HG03565 (cell line): ENCODE measurements around the gene NT5C1B.

ENCODE experiments used
- ATAC-seq: cut with Tn5 transposase; IDR thresholded peaks from one replicate; pipeline ENCODE4 v1.9.1; 2021; ENCODE audit warnings: mild to moderate bottlenecking, moderate library complexity; ENCODE audit not compliant: unreplicated experiment

The NT5C1B gene

DNA sequence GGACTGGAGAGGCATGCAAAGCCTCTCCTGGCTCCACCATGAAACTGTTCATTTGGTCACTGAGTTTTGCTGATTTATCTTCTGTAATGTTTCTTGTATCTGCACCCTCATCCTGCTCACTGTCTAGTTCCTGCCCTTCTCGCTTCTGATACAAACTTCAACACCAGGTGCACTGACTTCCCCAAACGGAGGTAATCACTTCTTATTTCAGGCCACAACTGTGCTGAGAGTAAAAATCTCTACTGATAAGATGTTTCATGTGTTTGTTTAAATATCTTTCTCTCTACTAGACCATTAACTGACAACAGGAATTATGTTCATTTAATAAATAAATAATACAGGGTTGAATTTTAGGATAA lies 10.9 kb upstream of the NT5C1B start:
- ATAC-seq = peak; percentile 47

DNA sequence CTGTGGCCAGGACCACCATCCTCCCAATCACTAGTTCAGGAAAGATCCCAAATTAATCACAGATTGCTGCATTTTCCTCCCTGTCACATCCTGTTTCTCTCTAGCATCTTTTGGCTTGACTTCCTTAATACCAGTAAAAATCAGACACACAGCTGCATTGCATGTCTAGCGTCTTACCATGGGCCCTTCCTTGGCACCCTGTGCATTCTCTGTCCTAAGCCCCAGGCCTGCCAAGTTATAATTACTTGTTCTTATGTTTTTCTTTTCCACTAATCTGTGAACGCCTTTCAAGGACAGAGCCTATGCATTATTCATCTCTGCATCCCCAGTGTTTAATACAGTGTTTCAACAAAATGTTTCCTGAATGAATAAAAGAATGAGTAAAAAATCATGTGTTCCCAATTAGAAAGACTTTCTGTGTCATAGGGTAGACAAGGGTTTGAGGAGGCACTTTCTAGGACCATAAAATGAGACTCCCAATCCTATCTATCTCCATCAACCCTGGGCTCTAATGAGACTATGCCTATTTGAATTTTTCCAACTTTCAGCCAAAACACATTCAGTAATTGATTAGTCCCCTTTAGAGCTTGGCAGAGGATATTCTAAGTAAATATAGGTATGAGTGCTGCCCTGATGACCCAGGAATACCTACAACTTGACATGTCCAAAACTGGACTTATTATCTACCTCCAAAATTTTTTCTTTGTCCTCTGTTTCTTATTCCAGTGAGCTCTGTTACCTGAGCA lies 10.3 kb upstream of the NT5C1B start:
- no peak for ATAC-seq

DNA sequence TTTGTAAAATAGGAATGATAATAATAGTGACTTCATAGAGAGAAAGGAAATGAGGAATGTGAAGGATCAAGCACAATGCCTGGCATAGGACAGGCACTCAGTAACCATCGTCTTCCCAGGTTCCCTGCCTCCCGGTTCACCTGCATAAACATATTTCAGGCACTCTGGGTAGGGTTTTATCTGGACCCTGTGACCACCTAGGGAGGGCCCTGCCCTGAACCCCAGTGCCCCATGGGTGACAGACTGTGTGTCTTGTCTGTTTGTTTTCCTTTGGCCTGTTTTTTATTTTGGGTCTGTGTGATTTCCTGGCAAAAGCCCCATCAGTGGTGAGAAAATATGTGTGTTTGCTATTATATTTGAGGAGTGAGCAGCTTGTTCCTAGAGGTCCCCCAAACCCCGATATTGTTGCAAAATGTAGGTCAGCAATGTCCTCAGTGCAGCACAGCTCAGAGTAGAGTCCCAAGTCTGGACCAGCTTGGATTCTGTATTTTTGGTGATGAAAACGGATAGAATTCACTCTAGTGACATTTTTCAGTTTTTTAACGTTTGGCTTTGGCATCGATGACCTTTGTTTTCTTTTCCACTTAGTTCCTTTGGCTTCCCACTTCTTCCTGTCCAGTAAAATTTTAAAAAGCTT lies 9.6 kb upstream of the NT5C1B start:
- no peak for ATAC-seq

DNA sequence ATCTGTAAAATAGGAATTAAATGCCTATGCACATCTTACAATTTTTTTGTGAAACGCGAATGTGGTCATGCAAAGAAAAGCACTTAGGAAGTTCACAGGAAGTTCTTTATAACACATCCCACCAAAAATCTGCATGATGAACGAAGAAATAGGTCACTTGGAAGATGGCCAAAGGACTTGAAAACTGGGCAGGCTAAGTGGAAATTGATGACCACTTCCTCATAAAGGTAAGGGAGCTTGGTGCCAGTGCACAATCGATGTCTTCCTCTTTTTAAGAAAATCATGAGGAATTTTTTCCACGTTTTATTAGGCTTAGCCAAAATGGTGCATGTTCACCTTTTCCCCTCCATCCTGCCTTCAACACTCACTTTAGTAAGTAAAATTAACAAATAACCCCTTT lies 8.2 kb upstream of the NT5C1B start:
- no peak for ATAC-seq

DNA sequence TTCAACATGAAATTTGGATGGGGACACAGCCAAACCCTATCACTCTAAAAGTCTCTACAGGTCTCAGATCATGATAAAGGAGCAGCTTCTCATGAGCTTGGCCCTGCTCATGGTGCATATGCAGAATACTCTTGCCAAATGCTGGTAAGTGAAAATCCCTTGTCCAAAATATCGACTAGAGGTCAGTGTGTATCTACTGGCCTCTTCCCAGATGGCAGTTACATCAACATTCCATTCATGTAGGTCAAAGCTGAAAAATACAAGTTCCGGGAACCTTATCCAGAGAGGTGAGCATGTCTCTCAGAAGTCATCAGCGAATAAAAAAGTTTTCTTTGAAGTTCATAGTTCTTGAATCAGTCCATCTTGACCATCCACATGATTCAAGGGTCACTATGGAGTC lies 7.6 kb upstream of the NT5C1B start:
- no peak for ATAC-seq

DNA sequence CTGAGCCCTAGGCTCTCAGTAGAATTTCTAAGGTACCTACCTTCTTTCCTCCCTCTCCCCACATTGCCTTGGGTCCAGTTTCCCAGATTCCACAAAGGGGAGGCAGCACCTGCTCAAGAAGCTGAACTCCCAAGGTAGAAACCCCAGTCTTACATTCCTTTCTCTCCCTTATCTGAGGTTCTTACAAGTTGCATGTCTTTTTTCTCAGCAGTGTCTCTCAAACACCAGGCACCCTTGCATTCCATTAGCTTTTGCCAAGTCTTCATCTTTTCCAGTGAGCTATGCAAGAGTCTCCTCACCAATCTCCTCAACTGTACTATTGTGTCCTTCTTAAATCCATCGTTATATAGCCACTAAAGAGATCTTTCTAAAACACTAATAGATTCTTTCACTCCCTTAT lies 4.1 kb upstream of the NT5C1B start:
- no peak for ATAC-seq

DNA sequence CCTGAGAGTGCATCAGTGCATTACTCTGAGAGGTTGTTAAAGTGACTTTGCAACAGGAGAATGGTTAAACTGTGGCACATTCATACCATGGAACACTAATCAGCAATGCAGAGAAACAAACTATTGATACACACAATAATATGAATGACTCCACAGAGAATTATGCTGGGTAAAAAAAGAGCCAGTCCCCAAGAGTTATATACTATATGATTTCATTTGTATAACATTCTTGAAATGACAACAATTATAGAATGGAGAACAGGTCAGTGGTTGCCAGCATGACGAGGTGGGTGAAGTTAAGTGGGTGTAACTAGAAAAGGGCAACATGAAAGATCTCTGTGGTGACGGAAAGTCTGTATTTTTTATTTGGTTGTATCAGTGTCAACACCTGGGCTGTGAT lies 3.0 kb upstream of the NT5C1B start:
- no peak for ATAC-seq

DNA sequence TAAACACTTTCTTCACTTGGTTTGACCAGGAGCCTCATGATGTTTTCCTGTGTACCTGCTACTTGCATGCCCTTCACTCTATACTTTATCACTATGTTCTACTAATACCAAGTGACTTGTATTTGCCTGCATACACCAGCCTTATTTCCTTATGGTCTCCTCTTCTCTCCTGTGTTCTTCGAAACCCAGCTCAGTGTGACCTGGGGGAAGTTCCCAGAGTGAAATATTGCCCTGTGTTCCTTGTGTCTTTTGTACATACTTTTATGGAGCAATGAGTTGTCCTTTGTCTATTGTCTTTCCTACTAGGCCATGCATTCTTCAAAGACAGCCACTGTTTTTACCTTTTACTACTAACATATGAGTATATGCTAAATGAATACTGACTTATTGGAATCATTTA lies 567 bp downstream of the NT5C1B start:
- no peak for ATAC-seq

DNA sequence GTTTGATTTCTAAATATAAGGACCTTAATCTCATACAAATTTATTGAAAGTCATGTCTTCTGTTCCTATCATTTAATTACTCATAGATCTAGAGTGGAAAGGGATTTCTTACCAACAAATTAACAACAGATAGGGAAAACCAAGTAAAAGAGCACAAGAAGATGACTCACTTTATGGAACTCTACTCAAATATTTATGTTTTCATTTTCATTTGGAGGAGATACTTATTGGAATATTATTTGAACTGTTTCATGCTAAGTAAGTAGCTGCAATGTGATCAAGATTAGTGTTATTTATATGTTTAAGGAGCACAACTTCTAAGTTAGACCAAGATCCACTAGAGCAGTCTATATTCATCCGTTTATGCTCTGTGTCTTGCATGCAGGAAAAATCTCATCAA lies 1.3 kb downstream of the NT5C1B start:
- ATAC-seq = no peak

DNA sequence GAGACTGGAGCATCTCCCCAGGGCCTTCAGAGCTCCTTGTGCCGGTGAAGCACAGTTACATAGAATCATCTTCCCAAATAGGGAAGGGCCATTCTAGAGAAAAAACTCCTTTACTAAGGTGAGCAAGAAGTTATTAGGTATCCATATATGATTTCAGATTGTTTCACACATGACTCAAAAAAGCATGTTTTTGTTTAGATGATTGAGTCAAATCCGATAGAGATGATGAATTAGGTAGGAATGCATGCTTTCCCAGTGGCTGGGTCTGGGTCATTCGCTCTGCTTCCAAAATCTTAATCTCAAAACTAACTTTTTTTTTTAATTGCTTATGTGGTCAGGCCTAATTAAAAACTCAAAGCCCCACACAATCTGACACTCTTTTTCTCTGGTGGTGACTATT lies 3.8 kb downstream of the NT5C1B start:
- no peak for ATAC-seq

DNA sequence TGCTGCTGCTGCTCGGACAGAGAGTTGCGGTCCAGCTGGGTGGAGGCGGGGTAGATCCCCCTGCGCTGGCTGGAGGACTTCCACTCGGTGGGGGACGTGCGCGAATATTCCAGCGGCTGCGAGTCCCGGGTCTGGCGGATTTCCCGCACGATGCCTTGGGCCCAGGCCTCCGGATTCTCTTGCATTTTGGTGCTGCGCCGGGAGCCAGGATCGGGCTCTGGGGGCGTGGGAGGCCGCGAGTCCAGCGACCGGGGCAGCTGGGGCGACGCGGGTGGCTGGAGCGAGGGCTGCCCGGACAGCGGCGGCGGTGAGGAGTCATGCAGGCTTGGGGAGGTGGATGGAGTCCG lies 4.8 kb downstream of the NT5C1B start:
- no peak for ATAC-seq

DNA sequence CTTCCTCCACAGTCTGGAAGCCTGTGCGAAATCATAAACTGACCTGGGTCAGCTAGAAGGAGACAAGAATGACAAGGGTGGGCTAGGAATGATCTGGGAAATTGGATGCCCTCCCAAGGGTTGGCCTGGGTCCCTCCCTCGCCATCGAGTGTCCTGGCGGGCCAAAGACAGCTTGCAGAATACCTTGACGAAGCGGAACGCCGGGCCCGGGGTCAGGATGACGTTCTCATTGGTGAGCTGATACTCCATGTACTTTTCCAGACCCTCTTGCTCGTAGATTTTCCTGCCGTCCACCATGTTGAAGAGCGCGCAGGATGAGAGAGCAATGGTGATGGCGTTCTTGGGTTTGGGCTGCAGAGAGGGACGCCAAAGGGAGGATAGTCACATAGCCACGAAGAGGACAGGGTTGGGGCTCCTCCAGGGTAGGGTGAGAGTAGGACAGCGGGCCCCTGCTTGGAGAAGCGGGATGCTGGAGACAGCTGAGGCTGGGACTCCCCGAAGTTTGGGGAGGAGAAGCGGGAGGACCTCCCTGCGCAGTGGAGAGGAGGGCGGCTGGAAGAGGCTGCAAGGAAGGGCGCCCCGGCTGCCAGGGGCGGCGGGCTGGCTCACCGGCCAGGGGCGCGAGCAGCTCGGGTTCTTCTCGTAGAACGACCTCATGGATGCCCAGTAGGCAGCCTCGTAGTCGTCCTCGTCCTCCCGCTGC lies 5.3 kb downstream of the NT5C1B start:
- no peak for ATAC-seq

DNA sequence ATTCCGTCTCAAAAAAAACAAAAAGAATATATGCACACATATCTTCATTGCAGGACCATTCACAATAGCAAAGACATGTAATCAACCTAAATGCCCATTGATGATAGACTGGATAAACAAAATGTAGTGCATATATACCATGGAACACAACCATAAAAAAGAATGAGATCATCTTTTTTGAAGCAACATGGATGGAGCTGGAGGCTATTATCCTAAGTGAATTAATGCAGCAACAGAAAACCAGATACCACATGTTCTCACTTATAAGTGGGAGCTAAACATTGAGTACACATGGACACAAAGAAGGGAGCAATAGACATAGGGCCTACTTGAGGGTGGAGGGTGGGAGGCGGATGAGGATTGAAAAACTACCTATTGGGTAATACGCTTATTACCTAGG lies 8.8 kb downstream of the NT5C1B start:
- no peak for ATAC-seq

DNA sequence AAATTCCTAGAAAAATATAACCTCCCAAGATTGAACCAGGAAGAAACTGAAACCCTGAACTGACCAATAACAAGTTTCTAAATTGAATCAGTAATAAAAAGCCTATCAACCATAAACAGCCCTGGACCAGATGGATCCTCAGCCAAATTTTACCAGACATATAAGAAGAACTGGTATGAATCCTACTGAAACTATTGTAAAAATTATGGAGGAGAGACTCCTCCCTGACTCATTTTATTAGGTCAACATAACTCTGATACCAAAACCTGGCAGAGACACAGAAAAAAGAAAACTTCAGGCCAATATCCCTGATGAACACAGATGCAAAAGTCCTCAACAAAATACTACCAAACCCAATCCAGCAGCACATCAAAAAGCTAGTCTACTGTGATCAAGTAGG lies 11.3 kb downstream of the NT5C1B start:
- ATAC-seq = no peak

DNA sequence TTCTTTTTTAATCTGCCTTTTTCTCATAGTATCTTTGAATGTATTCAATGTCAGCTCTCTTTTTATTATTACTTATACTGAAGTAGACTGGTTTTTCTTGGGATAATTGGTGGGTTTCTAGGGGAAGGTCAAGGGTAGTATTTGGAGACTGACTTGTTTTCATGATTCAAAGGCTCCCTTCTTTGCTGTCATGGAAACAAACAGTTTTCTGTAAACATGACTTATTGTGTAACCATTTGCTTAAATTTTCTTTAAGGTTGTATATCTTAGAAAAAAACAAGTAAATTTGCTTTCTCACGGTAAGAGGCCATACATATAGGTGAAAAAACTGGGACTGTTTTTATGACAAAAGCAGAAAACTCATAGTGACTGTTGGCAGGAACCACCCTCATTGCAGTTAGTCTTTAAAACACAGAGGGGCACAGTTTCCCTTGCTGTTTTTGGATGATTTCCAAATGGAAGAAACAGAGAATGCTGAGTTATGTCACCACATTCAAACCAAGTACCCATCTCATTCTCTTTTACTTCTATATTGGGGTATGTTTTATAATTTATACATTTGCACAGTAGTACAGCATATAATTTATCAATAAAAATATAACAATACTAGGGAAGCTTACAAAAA lies 23.1 kb downstream of the NT5C1B start:
- ATAC-seq = no peak

DNA sequence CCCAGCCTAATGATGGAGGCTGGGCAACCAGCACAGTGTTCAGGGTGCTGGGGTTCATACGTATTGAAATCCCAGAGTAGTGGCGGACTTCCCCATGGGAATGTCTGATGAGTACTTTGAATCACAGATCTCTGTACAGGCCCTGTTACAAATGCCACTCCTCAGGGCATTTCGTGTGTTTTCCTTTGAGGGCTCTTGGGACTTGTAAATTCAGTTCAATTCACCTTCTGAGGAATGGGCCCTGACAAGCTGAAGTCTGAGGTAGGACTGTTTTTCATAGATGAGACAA lies 28.6 kb downstream of the NT5C1B start:
- ATAC-seq = no peak

DNA sequence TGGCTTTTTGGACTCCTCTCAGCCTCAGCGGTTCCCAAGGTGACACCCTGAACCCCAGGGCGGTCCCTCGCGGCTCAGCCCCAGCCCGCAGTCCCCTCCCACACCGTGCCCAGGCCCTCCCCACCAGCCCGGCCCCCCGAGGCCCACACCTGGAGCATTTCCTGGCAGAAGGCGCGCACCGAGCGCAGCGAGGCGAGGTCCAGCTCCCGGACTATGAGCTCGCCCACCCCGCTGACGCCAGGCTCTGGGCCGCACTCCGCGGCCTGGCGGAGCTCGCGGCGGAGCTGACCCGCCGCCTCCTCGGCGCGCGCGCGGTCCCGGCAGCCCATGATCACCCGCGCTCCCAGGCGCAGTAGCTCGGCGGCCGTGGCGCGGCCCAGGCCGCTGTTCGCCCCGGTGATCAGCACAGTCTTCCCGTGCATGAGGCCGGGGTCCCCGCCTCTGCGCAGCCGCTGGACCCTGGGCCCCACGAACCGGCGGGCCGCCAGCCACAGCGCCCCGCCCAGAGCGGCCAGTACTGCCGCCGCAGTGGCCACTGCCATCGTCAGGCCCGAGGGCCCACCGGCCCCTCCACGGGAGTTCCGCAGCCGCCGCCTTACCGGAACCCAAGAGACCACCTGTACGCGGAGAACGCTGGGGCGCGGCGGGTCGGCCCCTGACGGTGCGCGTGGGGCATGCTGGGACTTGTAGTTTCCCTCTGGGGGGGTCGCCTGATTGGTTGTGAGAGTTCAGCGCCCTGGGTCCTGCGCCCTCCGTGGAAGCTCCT lies 29.2 kb downstream of the NT5C1B start, which contains the start of gene RDH14:
RDH14 (minus strand) TSS at position 623 of the 766 bp plus-strand sequence; CDS start at position 542, 81 bp downstream.
- peak; percentile 95 for ATAC-seq

DNA sequence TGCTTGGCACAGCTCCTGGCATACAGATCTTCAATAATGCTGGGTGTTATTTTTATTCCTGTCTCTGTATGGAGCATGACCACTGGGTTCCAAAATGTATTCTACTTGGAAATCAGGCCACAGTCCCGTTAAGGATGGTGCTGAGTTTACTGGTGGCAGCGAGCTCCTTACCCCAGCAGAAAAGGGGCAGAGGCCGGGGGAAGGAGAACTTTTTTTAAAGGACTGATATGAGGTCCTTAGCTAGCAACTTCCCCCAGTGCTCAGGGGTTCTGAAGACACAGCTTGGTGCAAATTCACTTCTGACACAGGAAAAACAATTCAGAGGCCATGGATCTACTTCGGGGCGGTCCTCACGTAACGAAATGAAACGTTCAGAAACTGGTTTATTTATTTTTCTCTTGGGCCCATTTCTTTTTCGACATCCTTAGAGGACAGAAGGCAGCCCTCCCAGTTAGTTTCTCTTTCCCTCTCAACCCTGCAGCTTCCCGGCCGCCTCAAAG lies 29.8 kb downstream of the NT5C1B start:
- no peak for ATAC-seq

DNA sequence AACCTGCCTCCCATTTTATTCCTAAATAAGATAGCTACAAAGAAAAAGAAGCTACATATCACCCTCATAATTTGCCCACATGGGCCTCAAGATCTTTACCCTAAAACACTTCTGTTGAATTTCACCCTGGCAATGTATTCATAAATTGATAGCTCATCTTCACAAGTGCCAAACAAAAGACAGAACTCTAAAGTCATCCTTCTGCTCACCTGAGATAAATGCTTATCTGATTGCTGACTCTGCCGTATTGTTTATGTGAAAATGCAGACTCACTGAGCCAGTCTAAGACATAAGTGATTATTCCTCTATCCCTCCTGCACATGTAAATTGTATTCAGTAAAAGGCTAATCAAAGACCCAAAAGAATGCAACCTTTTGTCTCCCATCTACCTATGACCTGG lies 30.9 kb downstream of the NT5C1B start:
- no peak for ATAC-seq

DNA sequence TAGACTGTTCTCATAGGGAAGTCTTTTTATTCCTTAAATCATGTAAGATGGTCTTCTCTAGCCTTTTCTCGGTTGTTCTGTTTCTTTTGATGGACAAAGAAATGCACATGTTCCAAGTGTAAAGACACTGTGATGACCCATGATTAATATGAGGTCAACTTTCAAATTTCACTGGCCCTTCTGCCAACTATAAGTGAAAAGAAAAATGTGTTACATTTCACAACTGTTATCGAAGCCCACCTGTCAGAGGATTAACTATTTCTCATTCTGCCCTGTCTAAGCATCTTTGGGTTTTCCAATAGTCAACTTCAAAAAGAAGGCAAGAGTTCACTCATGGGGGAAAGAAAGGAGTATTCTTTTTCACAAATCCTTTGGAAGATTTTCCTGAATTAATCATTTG lies 32.2 kb downstream of the NT5C1B start:
- ATAC-seq = no peak
